HepG2 (cell line): ENCODE results near the gene SHLD3. TPM values are rescaled to one million over a fixed set of nuclear protein-coding genes. Genes with fewer than 3 reads are reported as not detected.

Experiments
- ATAD3A ChIP-seq: sonication (generic); formaldehyde crosslinking; IDR thresholded peaks from 2 replicates; pipeline ENCODE4 v1.4.0; 2020; ENCODE audit warnings: missing genetic modification reagents
- ELF3 ChIP-seq: IDR thresholded peaks from 2 replicates; pipeline ENCODE4 v1.6.1; 2016; ENCODE audit warnings: missing genetic modification reagents, missing compliant biosample characterization
- HDAC2 ChIP-seq: sonication (generic); formaldehyde crosslinking; IDR thresholded peaks from 2 replicates; pipeline ENCODE4 v1.4.0; 2020; ENCODE audit warnings: missing genetic modification reagents
- KDM5B ChIP-seq: sonication (generic); formaldehyde crosslinking; IDR thresholded peaks from 2 replicates; pipeline ENCODE4 v1.4.0; 2020; ENCODE audit warnings: missing genetic modification reagents, mild to moderate bottlenecking, borderline replicate concordance
- MEIS2 ChIP-seq: sonication (generic); formaldehyde crosslinking; IDR thresholded peaks from 2 replicates; pipeline ENCODE4 v1.9.0; 2021; ENCODE audit warnings: mild to moderate bottlenecking, missing genetic modification reagents
- MIXL1 ChIP-seq: IDR thresholded peaks from 2 replicates; pipeline ENCODE4 v1.6.1; 2016
- NFYC ChIP-seq: IDR thresholded peaks from 2 replicates; pipeline ENCODE4 v1.6.1; 2016; ENCODE audit warnings: missing genetic modification reagents, missing compliant biosample characterization
- RCOR2 ChIP-seq: IDR thresholded peaks from 2 replicates; pipeline ENCODE4 v1.6.1; 2016; ENCODE audit warnings: missing biosample characterization, missing genetic modification reagents
- SNAPC2 ChIP-seq: sonication (generic); formaldehyde crosslinking; IDR thresholded peaks from 2 replicates; pipeline ENCODE4 v1.8.1; 2022; ENCODE audit warnings: mild to moderate bottlenecking, missing genetic modification reagents
- ZBTB39 ChIP-seq: sonication (generic); formaldehyde crosslinking; IDR thresholded peaks from 2 replicates; pipeline ENCODE4 v1.5.0; 2020; ENCODE audit warnings: missing genetic modification reagents
- ZFP62 ChIP-seq: sonication (generic); formaldehyde crosslinking; IDR thresholded peaks from 2 replicates; pipeline ENCODE4 v1.4.0; 2020; ENCODE audit warnings: missing genetic modification reagents
- ZNF224 ChIP-seq: sonication (generic); formaldehyde crosslinking; IDR thresholded peaks from 2 replicates; pipeline ENCODE4 v1.5.0; 2020; ENCODE audit warnings: mild to moderate bottlenecking, missing genetic modification reagents
- ZNF367 ChIP-seq: sonication (generic); formaldehyde crosslinking; IDR thresholded peaks from 2 replicates; pipeline ENCODE4 v1.4.0; 2020; ENCODE audit warnings: missing genetic modification reagents, borderline replicate concordance
- ZNF674 ChIP-seq: sonication (generic); formaldehyde crosslinking; IDR thresholded peaks from 2 replicates; pipeline ENCODE4 v1.5.0; 2020; ENCODE audit warnings: low read depth, mild to moderate bottlenecking, missing genetic modification reagents
- ZNF766 ChIP-seq: sonication (generic); formaldehyde crosslinking; IDR thresholded peaks from 2 replicates; pipeline ENCODE4 v1.5.0; 2020; ENCODE audit warnings: missing genetic modification reagents, borderline replicate concordance
- polyA plus RNA-seq, 8 experiments: library from polyadenylated mRNA; depleted of rRNA in 3 of 8; stranded (reverse) in 7 of 8; unstranded in 1 of 8; fragments of >200 nt; fragmentation: Illumina TruSeq in 4 of 8; extraction: Trizol in 4 of 8; gene quantifications; 2 replicates each; pipeline versions ENCODE4 v1.2.1 to v1.2.3, GENCODE V29; 2011 to 2016; ENCODE audit warnings: low read depth in 4 of 8, missing spikeins in 1 of 8, mixed read lengths in 1 of 8; ENCODE audit not compliant: insufficient read depth in 1 of 8
- total RNA-seq, 5 experiments: library from RNA; depleted of rRNA; stranded (reverse); fragments of >200 nt; fragmentation: Illumina TruSeq; extraction: Trizol; gene quantifications; 2 replicates each; pipeline ENCODE4 v1.2.3, GENCODE V29; 2016; ENCODE audit warnings: low read depth in 1 of 5
- TF ChIP-seq, protein P1 (sequence below): IDR thresholded peaks from 2 replicates; pipeline ENCODE4 v1.6.1; 2016; ENCODE audit warnings: missing biosample characterization, missing genetic modification reagents, low read depth
- TF ChIP-seq, protein P2 (sequence below): IDR thresholded peaks from 2 replicates; pipeline ENCODE4 v1.6.1; 2016; ENCODE audit warnings: mild to moderate bottlenecking
- TF ChIP-seq, protein P3 (sequence below): sonication (generic); formaldehyde crosslinking; IDR thresholded peaks from 2 replicates; pipeline ENCODE4 v1.5.1; 2020; ENCODE audit warnings: mild to moderate bottlenecking, missing genetic modification reagents, borderline replicate concordance
- TF ChIP-seq, protein P4 (sequence below): fragments of 450-650 bp; IDR thresholded peaks from 2 replicates; pipeline ENCODE4 v1.6.1; 2016

The SHLD3 gene
- total and polyA plus RNA-seq, 2 of the 13 experiments (the other 11 are each of a cell fraction or from before 2014, with no cell fraction given) = 3.6 to 6.8 TPM

DNA sequence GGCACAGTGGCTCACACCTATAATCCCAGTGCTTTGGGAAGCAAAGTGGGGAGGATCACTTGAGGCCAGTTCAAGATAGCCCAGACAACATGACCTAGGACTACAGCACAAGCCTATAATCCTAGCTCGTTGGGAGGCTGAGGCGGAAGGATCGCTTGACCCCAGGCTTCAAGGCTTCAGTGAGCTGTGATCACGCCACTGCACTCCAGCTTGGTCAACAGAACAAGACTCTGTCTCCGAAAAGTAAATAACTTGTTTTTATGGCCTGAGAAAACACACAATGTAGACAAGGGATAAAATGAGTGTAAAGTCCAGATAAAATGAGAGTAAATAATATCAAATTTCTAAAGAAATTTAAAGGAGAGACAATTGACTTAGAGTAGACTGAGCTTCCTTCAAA is 26.3 kb downstream of the SHLD3 start (continued):
- TF ChIP-seq, protein P1, sequence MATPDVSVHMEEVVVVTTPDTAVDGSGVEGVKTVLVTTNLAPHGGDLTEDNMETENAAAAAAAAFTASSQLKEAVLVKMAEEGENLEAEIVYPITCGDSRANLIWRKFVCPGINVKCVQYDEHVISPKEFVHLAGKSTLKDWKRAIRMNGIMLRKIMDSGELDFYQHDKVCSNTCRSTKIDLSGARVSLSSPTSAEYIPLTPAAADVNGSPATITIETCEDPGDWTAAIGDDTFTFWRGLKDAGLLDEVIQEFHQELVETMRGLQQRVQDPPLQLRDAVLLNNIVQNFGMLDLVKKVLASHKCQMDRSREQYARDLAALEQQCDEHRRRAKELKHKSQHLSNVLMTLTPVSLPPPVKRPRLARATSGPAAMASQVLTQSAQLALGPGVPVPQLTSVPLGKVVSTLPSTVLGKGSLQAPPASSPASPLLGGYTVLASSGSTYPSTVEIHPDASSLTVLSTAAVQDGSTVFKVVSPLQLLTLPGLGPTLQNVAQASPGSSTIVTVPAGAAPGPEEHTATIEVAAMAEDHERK (CRISPR knock-in tag) = no peak
- TF ChIP-seq ZFP62 (CRISPR knock-in tag) = no peak
- 0 out of 2 replicates have a peak, but pooled peaks have one; percentile 48 for TF ChIP-seq RCOR2 (CRISPR knock-in tag)
- no peak for TF ChIP-seq KDM5B (CRISPR knock-in tag)
- TF ChIP-seq, protein P2, sequence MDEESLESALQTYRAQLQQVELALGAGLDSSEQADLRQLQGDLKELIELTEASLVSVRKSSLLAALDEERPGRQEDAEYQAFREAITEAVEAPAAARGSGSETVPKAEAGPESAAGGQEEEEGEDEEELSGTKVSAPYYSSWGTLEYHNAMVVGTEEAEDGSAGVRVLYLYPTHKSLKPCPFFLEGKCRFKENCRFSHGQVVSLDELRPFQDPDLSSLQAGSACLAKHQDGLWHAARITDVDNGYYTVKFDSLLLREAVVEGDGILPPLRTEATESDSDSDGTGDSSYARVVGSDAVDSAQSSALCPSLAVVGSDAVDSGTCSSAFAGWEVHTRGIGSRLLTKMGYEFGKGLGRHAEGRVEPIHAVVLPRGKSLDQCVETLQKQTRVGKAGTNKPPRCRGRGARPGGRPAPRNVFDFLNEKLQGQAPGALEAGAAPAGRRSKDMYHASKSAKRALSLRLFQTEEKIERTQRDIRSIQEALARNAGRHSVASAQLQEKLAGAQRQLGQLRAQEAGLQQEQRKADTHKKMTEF = peak; percentile 66
- no peak for TF ChIP-seq NFYC (CRISPR knock-in tag)
- TF ChIP-seq, protein P3, sequence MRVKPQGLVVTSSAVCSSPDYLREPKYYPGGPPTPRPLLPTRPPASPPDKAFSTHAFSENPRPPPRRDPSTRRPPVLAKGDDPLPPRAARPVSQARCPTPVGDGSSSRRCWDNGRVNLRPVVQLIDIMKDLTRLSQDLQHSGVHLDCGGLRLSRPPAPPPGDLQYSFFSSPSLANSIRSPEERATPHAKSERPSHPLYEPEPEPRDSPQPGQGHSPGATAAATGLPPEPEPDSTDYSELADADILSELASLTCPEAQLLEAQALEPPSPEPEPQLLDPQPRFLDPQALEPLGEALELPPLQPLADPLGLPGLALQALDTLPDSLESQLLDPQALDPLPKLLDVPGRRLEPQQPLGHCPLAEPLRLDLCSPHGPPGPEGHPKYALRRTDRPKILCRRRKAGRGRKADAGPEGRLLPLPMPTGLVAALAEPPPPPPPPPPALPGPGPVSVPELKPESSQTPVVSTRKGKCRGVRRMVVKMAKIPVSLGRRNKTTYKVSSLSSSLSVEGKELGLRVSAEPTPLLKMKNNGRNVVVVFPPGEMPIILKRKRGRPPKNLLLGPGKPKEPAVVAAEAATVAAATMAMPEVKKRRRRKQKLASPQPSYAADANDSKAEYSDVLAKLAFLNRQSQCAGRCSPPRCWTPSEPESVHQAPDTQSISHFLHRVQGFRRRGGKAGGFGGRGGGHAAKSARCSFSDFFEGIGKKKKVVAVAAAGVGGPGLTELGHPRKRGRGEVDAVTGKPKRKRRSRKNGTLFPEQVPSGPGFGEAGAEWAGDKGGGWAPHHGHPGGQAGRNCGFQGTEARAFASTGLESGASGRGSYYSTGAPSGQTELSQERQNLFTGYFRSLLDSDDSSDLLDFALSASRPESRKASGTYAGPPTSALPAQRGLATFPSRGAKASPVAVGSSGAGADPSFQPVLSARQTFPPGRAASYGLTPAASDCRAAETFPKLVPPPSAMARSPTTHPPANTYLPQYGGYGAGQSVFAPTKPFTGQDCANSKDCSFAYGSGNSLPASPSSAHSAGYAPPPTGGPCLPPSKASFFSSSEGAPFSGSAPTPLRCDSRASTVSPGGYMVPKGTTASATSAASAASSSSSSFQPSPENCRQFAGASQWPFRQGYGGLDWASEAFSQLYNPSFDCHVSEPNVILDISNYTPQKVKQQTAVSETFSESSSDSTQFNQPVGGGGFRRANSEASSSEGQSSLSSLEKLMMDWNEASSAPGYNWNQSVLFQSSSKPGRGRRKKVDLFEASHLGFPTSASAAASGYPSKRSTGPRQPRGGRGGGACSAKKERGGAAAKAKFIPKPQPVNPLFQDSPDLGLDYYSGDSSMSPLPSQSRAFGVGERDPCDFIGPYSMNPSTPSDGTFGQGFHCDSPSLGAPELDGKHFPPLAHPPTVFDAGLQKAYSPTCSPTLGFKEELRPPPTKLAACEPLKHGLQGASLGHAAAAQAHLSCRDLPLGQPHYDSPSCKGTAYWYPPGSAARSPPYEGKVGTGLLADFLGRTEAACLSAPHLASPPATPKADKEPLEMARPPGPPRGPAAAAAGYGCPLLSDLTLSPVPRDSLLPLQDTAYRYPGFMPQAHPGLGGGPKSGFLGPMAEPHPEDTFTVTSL (CRISPR knock-in tag) = peak; percentile 45; the same call in 1 of the 2 replicates
- no peak for TF ChIP-seq ATAD3A (CRISPR knock-in tag)
- no peak for TF ChIP-seq ZNF766 (CRISPR knock-in tag)
- TF ChIP-seq, protein P4, sequence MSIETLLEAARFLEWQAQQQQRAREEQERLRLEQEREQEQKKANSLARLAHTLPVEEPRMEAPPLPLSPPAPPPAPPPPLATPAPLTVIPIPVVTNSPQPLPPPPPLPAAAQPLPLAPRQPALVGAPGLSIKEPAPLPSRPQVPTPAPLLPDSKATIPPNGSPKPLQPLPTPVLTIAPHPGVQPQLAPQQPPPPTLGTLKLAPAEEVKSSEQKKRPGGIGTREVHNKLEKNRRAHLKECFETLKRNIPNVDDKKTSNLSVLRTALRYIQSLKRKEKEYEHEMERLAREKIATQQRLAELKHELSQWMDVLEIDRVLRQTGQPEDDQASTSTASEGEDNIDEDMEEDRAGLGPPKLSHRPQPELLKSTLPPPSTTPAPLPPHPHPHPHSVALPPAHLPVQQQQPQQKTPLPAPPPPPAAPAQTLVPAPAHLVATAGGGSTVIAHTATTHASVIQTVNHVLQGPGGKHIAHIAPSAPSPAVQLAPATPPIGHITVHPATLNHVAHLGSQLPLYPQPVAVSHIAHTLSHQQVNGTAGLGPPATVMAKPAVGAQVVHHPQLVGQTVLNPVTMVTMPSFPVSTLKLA = no peak
- TF ChIP-seq MEIS2 (CRISPR knock-in tag) = peak; percentile 18; the same call in 1 of the 2 replicates
- 0 out of 2 replicates have a peak, but pooled peaks have one; percentile 17 for TF ChIP-seq MIXL1 (CRISPR knock-in tag)
- no peak for TF ChIP-seq SNAPC2 (CRISPR knock-in tag)
- no peak for TF ChIP-seq ZNF674
- TF ChIP-seq HDAC2 (CRISPR knock-in tag) = peak; percentile 79
- TF ChIP-seq ZNF224 (CRISPR knock-in tag) = no peak
- no peak for TF ChIP-seq ZBTB39 (CRISPR knock-in tag)
- TF ChIP-seq ELF3 (CRISPR knock-in tag) = peak; percentile 54; the same call in 1 of the 2 replicates
- no peak for TF ChIP-seq ZNF367
